GM12892 (cell line): Measurements from ENCODE around the gene H2BK1.

ENCODE experiments used
- DNase-seq: peaks from one replicate; pipeline ENCODE4 v3.0.0; 2011; ENCODE audit not compliant: insufficient read length
- FAIRE-seq: peaks from 2 replicates; lab custom pipeline; 2011; peaks lifted over from hg19 to GRCh38; lab: Jason Lieb, UNC
- POLR2A ChIP-seq: IDR thresholded peaks from 2 replicates; pipeline ENCODE4 v1.6.1; 2011; ENCODE audit warnings: low read depth, low read length, control low read depth
- POLR2AphosphoS5 ChIP-seq: IDR thresholded peaks from 2 replicates; pipeline ENCODE4 v1.6.1; 2011; ENCODE audit warnings: low read depth, low read length, control low read depth
- TAF1 ChIP-seq: IDR thresholded peaks from 2 replicates; pipeline ENCODE4 v1.6.1; 2011; ENCODE audit warnings: low read depth, mild to moderate bottlenecking, control low read depth, low read length, borderline replicate concordance

The H2BK1 gene

GRCh38 chr7:151238190-151238810 is 28.0 kb upstream of the H2BK1 start:
- FAIRE-seq (no peak), DNase-seq (no peak)
- TF ChIP-seq TAF1, result no peak
- no peak for TF ChIP-seq POLR2AphosphoS5
- TF ChIP-seq POLR2A, result no peak

DNA sequence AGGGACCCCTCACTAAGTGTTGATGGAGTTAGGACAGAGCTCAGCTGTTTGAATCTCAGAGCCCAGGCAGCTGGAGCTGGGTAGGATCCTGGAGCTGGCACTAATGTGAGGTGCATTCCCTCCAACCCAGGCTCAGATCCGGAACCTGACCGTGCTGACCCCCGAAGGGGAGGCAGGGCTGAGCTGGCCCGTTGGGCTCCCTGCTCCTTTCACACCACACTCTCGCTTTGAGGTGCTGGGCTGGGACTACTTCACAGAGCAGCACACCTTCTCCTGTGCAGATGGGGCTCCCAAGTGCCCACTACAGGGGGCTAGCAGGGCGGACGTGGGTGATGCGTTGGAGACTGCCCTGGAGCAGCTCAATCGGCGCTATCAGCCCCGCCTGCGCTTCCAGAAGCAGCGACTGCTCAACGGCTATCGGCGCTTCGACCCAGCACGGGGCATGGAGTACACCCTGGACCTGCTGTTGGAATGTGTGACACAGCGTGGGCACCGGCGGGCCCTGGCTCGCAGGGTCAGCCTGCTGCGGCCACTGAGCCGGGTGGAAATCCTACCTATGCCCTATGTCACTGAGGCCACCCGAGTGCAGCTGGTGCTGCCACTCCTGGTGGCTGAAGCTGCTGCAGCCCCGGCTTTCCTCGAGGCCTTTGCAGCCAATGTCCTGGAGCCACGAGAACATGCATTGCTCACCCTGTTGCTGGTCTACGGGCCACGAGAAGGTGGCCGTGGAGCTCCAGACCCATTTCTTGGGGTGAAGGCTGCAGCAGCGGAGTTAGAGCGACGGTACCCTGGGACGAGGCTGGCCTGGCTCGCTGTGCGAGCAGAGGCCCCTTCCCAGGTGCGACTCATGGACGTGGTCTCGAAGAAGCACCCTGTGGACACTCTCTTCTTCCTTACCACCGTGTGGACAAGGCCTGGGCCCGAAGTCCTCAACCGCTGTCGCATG is 27.2 kb upstream of the H2BK1 start:
- TF ChIP-seq POLR2AphosphoS5 (no peak), POLR2A (no peak), TAF1 (no peak)
- DNase-seq (no peak), FAIRE-seq (no peak)

DNA sequence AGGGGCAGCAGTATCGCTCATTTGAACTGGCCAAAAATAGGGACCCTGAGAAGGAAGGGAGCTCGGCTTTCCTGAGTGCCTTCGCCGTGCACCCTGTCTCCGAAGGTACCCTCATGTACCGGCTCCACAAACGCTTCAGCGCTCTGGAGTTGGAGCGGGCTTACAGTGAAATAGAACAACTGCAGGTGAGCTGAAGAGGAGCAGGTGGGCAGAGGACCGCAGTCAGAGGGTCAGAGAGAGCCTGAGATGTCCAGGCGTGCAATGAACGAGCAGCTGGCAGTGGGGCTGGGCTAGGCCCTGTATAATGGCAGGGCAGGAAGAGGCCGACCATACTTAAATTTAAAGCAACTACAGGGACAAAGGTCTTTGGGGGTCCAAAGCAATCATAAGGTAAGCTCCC is 26.1 kb upstream of the H2BK1 start:
- FAIRE-seq, result no peak
- DNase-seq, result no peak
- no peak for TF ChIP-seq POLR2AphosphoS5
- no peak for TF ChIP-seq TAF1
- TF ChIP-seq POLR2A, result no peak

DNA sequence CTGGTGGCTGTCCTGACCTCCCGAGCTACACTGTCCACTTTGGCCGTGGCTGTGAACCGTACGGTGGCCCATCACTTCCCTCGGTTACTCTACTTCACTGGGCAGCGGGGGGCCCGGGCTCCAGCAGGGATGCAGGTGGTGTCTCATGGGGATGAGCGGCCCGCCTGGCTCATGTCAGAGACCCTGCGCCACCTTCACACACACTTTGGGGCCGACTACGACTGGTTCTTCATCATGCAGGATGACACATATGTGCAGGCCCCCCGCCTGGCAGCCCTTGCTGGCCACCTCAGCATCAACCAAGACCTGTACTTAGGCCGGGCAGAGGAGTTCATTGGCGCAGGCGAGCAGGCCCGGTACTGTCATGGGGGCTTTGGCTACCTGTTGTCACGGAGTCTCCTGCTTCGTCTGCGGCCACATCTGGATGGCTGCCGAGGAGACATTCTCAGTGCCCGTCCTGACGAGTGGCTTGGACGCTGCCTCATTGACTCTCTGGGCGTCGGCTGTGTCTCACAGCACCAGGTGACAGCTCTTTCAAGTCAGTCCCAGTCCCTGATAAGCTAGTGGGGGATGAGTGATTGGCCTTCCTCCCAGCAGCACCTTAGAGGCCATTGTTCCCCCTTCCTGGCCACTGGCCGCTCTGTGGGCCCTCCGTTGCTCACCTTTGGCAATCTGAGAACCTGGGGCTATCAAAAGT is 25.0 kb upstream of the H2BK1 start:
- DNase-seq, result no peak
- no peak for FAIRE-seq
- no peak for TF ChIP-seq TAF1
- no peak for TF ChIP-seq POLR2A
- no peak for TF ChIP-seq POLR2AphosphoS5

GRCh38 chr7:151233804-151234203 is 23.5 kb upstream of the H2BK1 start:
- no peak for DNase-seq
- TF ChIP-seq POLR2A (no peak), TAF1 (no peak), POLR2AphosphoS5 (no peak)
- FAIRE-seq, result no peak

GRCh38 chr7:151232917-151233701 is 22.8 kb upstream of the H2BK1 start:
- TF ChIP-seq POLR2AphosphoS5 (0 out of 2 replicates have a peak, but pooled peaks have one; percentile 27), TAF1 (no peak; the same call in 1 of the 2 replicates), POLR2A (peak; percentile 52; the same call in 1 of the 2 replicates)
- FAIRE-seq (no peak), DNase-seq (peak; percentile 74)

DNA sequence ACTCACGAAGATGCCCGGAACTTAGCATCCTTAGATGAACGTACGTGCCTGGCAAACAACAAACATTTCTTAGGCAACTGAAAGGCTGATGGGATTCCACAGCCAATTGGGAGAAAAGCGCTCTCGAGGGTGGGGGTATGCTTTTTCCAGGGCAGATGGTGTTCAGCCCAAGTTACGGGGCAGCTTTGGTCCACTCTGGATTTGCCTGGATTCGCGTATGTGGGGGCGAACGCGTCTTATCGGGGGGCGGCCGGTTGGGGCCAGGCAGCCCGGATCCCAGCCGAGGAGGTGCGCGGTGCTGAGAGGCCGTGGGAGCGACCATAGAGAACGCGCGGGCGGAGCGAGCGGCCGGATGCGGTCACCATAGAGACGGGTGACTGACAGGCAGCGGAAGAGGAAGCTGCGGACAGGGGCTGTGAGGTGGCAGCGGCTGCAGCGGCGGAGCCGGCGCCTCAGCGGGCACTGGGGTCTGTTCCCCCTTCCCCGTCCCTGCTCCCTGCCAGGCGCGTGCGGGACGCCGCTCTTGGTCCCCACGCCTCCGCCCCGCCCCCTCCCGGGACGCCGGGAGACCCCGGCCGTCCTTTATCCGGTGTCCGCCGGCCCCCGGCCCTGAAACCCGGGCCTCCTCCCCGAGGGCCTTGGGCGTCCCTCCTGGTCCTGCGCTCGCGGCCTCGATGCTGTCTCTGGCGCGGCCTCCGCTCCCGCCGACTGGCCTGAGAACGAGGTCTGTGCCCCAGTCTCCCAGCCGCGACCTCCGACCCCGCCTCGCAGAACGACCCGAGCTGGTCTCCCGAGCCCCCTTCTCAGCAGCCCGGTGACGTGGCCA is 22.0 kb upstream of the H2BK1 start, which contains the start of gene CHPF2:
Gene CHPF2, plus strand, starts transcription at position 393 of the 826 bp plus-strand sequence. CDS start 1,529 bp downstream, outside the sequence.
- TF ChIP-seq POLR2A, result peak; percentile 95
- TF ChIP-seq POLR2AphosphoS5, result peak; percentile 93
- peak; percentile 81 for TF ChIP-seq TAF1
- peak; percentile 91 for FAIRE-seq

DNA sequence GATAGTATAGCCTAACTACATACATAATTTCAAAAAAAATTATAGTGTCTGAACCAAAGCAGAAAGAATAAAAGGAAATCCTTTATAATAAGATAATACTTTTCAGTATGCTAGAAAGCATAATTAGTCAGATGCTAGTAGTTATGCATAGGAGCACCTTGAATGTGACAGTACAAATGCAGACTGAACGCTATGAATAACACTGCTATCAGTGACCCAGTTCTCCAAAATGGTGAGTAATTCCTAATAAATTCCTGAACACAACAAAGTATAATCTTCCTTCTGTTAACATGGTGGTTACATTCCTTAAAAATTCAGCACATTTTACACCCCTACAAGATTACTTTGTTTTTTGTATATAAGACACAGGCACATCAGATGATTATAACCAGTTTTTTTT is 20.8 kb upstream of the H2BK1 start:
- DNase-seq (no peak), FAIRE-seq (no peak)
- no peak for TF ChIP-seq POLR2AphosphoS5
- no peak for TF ChIP-seq TAF1
- TF ChIP-seq POLR2A, result no peak

More for the DNA sequence above, 22.0 kb upstream of the H2BK1 start, which contains the start of gene CHPF2:
- DNase-seq, result peak; percentile 98

GRCh38 chr7:151229249-151229648 is 19.0 kb upstream of the H2BK1 start:
- no peak for DNase-seq
- FAIRE-seq, result no peak
- no peak for TF ChIP-seq POLR2A
- no peak for TF ChIP-seq POLR2AphosphoS5
- no peak for TF ChIP-seq TAF1

DNA sequence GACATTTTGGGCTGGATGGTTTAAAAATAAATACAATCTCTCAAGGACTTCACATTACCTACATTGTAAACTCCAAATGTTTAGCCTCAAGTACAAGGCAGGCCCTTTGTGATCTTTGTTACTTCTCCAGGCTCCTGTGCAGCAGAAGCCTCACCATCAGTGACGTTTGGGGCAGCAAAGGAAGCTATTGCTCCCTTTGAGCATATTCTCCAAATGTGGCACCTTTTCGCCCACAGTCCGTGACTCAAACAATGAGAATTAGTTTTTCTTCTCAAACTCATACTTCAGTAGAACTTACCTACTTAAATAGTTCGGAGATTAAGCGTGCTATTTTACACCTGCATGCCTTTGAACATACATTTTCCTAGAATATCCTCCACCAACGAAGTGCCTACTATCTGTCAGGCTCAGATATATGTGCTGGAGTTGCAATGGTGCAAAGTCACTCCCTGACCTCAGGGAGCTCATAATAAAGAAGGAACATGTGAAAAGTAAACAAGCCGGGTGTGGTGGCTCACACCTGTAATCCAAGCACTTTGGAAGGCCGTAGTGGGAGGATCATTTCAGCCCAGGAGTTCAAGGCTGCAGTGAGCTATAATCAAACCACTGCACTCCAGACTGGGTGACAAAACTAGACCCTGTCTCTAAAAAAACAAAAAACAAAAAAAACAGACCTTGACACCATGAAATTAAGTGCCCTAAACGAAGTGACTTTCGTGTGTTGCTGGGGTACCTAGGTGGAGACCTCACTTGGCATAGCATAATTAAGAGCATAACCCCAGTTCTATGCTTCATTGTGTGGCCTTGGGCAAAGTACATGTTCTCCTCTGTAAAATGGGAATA is 18.0 kb upstream of the H2BK1 start:
- TF ChIP-seq POLR2A (no peak), TAF1 (no peak), POLR2AphosphoS5 (no peak)
- no peak for FAIRE-seq
- no peak for DNase-seq
